ENCODE data around the gene AOC1. TPM values are rescaled to one million over a fixed set of nuclear protein-coding genes. Genes with fewer than 3 reads are reported as not detected.
A peak's percentile ranks its signal among the peaks of the same experiment; 100 is the strongest.

The AOC1 gene
- total RNA-seq, 4 donors from 2014 or later: 0.26 to 4.4 (median 1.4) TPM

DNA sequence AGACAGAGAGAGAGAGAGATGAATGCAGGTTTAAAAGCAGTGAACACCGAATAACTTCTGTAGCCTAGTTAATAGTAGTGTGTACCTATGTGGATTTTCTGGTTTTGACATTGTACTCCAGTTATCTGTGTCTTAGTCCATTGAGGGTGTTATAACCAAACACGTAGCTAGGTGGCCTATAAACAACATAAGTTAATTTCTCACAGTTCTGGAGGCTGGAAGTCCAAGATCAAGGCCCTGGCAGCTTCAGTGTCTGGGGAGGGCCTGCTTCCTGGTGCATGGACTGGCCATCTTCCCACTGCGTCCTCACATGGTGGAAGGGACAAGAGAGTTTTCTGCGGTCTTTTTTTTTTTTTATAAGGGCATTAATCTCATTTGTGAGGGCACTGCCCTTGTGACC is 23.5 kb downstream of the AOC1 start:
- Histone ChIP-seq H3K27ac (no peak overlapping the region), H3K36me3 (no peaks in the 10 kb centered on the region), H3K4me1 (peaks cover 0 to 18% (median 3%) of the 10 kb centered on the region in 3 donors), H3K9me3 (peaks cover 0 to 3% (median 2%) of the 10 kb centered on the region in 3 donors), H3K27me3 (no peaks in the 10 kb centered on the region), H3K4me3 (no peak overlapping the region)
- TF ChIP-seq, protein P1, sequence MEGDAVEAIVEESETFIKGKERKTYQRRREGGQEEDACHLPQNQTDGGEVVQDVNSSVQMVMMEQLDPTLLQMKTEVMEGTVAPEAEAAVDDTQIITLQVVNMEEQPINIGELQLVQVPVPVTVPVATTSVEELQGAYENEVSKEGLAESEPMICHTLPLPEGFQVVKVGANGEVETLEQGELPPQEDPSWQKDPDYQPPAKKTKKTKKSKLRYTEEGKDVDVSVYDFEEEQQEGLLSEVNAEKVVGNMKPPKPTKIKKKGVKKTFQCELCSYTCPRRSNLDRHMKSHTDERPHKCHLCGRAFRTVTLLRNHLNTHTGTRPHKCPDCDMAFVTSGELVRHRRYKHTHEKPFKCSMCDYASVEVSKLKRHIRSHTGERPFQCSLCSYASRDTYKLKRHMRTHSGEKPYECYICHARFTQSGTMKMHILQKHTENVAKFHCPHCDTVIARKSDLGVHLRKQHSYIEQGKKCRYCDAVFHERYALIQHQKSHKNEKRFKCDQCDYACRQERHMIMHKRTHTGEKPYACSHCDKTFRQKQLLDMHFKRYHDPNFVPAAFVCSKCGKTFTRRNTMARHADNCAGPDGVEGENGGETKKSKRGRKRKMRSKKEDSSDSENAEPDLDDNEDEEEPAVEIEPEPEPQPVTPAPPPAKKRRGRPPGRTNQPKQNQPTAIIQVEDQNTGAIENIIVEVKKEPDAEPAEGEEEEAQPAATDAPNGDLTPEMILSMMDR (IDR thresholded peaks at IDR 0.05): peak in 1 of 6 experiments; percentile 17
- no peak for TF ChIP-seq POLR2A (IDR thresholded peaks at IDR 0.05)
- intact Hi-C loops (cut with DNase I): no loop called here
- no peak for DNase-seq
- WGBS, 2 donors: 63 to 75% methylated on average over 4 of the region's 4 CpGs

DNA sequence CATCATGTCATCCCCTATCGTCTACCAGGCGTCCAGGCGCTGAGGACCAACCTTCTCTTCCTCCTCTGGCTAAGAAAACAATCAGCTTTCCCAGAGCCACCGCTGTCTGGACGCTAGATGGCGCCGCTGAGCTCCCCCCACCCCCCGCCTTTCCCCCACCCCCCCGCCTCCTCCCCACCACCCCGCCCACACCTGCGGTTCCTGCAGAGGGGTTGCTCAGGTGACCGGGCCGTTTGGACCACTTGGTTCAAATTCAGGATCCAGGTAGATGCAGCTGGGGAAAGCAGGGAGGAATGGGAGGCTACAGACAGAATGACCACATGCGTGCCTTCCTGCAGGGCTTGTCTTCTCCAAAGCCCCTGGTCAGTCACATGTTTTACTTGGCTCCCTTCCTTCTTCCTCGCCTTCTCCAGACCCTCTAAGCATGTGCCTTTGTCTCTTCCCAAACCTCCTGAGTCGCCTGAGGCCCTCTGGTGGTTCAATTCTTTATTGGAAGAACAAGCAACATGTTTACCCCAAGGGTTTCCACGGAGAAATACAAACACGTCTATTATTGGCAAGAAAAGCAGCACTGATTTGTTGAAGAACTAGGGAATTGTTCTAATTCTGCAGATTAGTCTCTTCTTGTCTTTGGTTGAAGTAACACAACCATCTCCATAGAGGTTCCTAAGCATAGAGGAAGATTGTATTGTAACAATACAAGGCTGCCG is 24.7 kb downstream of the AOC1 start:
- 3 to 10% methylated on average over 12 to 15 of the region's 19 CpGs for WGBS, 2 donors
- peak overlapping the region in 1 of 4 donors; percentile 26 for H3K4me3 ChIP-seq
- intact Hi-C loops (cut with DNase I): no loop called here
- no peaks in the 10 kb centered on the region for H3K27me3 ChIP-seq
- no peak for TF ChIP-seq POLR2A (IDR thresholded peaks at IDR 0.05)
- TF ChIP-seq, protein P1 (IDR thresholded peaks at IDR 0.05): peak; percentile 25 to 46 (median 45)
- peak overlapping the region in 1 of 4 donors; percentile 33 for H3K27ac ChIP-seq
- DNase-seq: no peak
- no peaks in the 10 kb centered on the region for H3K36me3 ChIP-seq
- peaks cover 0 to 18% (median 3%) of the 10 kb centered on the region in 3 donors for H3K4me1 ChIP-seq
- peaks cover 0 to 11% (median 0%) of the 10 kb centered on the region in 3 donors for H3K9me3 ChIP-seq

DNA sequence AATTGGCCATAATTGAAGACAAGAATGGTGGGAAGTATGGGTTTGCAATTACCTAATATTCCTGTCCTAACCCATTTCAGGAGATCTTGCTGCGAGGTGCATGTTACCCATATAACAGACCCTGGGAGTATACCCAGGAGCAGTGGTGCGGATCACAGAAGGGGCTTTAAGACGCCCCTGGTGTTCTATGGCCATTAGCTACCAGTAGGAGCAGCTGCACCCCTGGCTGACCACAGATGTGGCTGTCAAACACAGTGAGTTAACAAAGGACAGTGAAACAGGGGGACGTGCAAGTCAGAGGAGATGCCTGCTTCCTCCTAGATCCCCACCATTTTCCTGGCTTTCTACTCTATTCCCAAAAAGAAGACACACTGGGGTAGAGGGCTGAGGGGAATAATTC is 25.2 kb downstream of the AOC1 start:
- Histone ChIP-seq H3K36me3 (no peaks in the 10 kb centered on the region), H3K4me1 (peaks cover 0 to 18% (median 3%) of the 10 kb centered on the region in 3 donors), H3K4me3 (no peak overlapping the region), H3K9me3 (peaks cover 0 to 11% (median 0%) of the 10 kb centered on the region in 3 donors), H3K27ac (peak overlapping the region in 1 of 4 donors; percentile 33), H3K27me3 (no peaks in the 10 kb centered on the region)
- 54 to 64% methylated on average over 4 of the region's 4 CpGs for WGBS, 2 donors
- intact Hi-C loops (cut with DNase I): no loop called here
- no peak for DNase-seq
- no peak for TF ChIP-seq POLR2A (IDR thresholded peaks at IDR 0.05)
- TF ChIP-seq, protein P1 (IDR thresholded peaks at IDR 0.05): no peak

DNA sequence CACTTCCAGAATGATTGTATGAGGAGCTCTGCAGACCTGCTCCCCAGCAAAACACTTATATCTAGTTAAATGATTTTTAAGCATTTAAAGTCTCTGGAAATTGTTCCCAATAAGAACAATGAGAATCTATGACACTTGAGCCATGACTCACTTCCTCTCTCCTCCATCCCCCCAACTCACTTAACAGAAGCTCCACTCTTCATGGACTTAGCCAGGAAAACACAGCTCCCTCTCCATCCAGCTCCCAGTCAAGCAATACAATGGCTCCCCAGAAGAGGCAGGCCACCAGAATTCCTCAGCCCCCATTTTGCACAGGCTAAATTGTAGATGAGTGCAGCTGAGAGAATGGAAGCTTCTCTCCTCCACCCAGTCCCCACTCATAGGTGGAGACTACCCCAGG is 27.0 kb downstream of the AOC1 start:
- Histone ChIP-seq H3K9me3 (peaks cover 0 to 11% (median 0%) of the 10 kb centered on the region in 3 donors), H3K27me3 (no peaks in the 10 kb centered on the region), H3K4me3 (no peak overlapping the region), H3K27ac (no peak overlapping the region), H3K4me1 (peaks cover 0 to 18% (median 3%) of the 10 kb centered on the region in 3 donors), H3K36me3 (no peaks in the 10 kb centered on the region)
- DNase-seq: no peak
- intact Hi-C loops (cut with DNase I): no loop called here
- no peak for TF ChIP-seq POLR2A (IDR thresholded peaks at IDR 0.05)
- TF ChIP-seq, protein P1 (IDR thresholded peaks at IDR 0.05): no peak

DNA sequence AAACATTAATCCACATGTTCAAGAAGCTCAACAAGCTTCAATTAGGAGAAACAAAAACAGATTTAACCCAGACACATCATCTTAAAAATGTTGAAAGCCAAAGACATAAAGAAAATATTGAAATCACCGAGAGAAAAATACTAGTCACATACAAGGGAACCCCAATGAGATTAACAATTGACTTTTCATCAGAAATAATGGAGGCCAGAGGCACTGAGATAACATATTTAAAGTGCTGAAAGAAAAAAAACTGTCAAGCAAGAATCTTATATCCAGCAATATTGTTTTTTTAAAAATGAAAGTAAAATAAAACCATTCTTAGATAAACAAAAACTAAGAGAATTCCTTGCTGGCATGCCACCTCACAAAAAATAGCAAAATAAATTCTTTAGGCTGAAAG is 28.9 kb downstream of the AOC1 start:
- H3K9me3 ChIP-seq: peaks cover 0 to 17% (median 0%) of the 10 kb centered on the region in 3 donors
- H3K4me1 ChIP-seq: peaks cover 0 to 11% (median 3%) of the 10 kb centered on the region in 3 donors
- H3K27me3 ChIP-seq: no peaks in the 10 kb centered on the region
- 76% methylated on average over 1 of the region's 1 CpG for WGBS, 2 donors
- intact Hi-C loops (cut with DNase I): no loop called here
- H3K4me3 ChIP-seq: no peak overlapping the region
- H3K36me3 ChIP-seq: no peaks in the 10 kb centered on the region
- no peak for DNase-seq
- TF ChIP-seq, protein P1 (IDR thresholded peaks at IDR 0.05): no peak
- no peak overlapping the region for H3K27ac ChIP-seq
